Measurements from ENCODE around the gene VPS13D.
"Not testable (repeated sequence)": the region's sequence is repeated elsewhere in the genome, so short reads cannot be mapped to it uniquely, and the experiment has no call there.

The VPS13D gene

GRCh38 chr1:12444329-12444841 lies 214.6 kb downstream of the VPS13D start:
- no peak for DNase-seq (ENCODE audit: extremely low read depth in 1 of 2, low read depth in 1 of 2)

GRCh38 chr1:12445257-12445656 lies 215.4 kb downstream of the VPS13D start:
- no peak for DNase-seq (ENCODE audit: extremely low read depth in 1 of 2, low read depth in 1 of 2)

GRCh38 chr1:12446593-12446992 lies 216.8 kb downstream of the VPS13D start:
- no peak for DNase-seq (ENCODE audit: extremely low read depth in 1 of 2, low read depth in 1 of 2)

- no peak for DNase-seq (ENCODE audit: extremely low read depth in 1 of 2, low read depth in 1 of 2)
These were observed 217.5 kb downstream of the VPS13D start for GRCh38 chr1:12447307-12447706.

GRCh38 chr1:12447849-12448312 lies 218.1 kb downstream of the VPS13D start:
- no peak for DNase-seq (ENCODE audit: extremely low read depth in 1 of 2, low read depth in 1 of 2)

- DNase-seq (ENCODE audit: extremely low read depth in 1 of 2, low read depth in 1 of 2) = no peak
These were observed 218.9 kb downstream of the VPS13D start for GRCh38 chr1:12448746-12449177.

GRCh38 chr1:12450090-12450755 lies 220.4 kb downstream of the VPS13D start:
- no peak for DNase-seq (ENCODE audit: extremely low read depth in 1 of 2, low read depth in 1 of 2)

GRCh38 chr1:12450756-12451559 lies 221.1 kb downstream of the VPS13D start:
- DNase-seq (ENCODE audit: extremely low read depth in 1 of 2, low read depth in 1 of 2) = no peak

GRCh38 chr1:12451560-12451900 lies 221.7 kb downstream of the VPS13D start:
- DNase-seq (ENCODE audit: extremely low read depth in 1 of 2, low read depth in 1 of 2) = no peak

GRCh38 chr1:12452262-12452661 lies 222.4 kb downstream of the VPS13D start:
- DNase-seq (ENCODE audit: extremely low read depth in 1 of 2, low read depth in 1 of 2) = no peak

GRCh38 chr1:12453400-12454343 lies 223.8 kb downstream of the VPS13D start:
- no peak for DNase-seq (ENCODE audit: extremely low read depth in 1 of 2, low read depth in 1 of 2)

GRCh38 chr1:12454406-12455391 lies 224.9 kb downstream of the VPS13D start:
- DNase-seq (ENCODE audit: extremely low read depth in 1 of 2, low read depth in 1 of 2) = no peak

- not testable (repeated sequence) for DNase-seq (ENCODE audit: extremely low read depth in 1 of 2, low read depth in 1 of 2)
These were observed 226.3 kb downstream of the VPS13D start for GRCh38 chr1:12456081-12456480.

GRCh38 chr1:12456979-12457378 lies 227.1 kb downstream of the VPS13D start:
- DNase-seq (ENCODE audit: extremely low read depth in 1 of 2, low read depth in 1 of 2) = no peak

GRCh38 chr1:12457771-12458170 lies 227.9 kb downstream of the VPS13D start:
- DNase-seq (ENCODE audit: extremely low read depth in 1 of 2, low read depth in 1 of 2) = no peak

- DNase-seq (ENCODE audit: extremely low read depth in 1 of 2, low read depth in 1 of 2) = no peak
These were observed 228.7 kb downstream of the VPS13D start for GRCh38 chr1:12458571-12458970.

- DNase-seq (ENCODE audit: extremely low read depth in 1 of 2, low read depth in 1 of 2) = no peak
These were observed 230.3 kb downstream of the VPS13D start for GRCh38 chr1:12460121-12460520.

GRCh38 chr1:12460911-12461621 lies 231.2 kb downstream of the VPS13D start:
- no peak for DNase-seq (ENCODE audit: extremely low read depth in 1 of 2, low read depth in 1 of 2)

GRCh38 chr1:12461754-12462153 lies 231.9 kb downstream of the VPS13D start:
- DNase-seq (ENCODE audit: extremely low read depth in 1 of 2, low read depth in 1 of 2) = no peak
